HG02870 (cell line): ENCODE data around the gene TAPBPL.
"Not testable (repeated sequence)": the region's sequence is repeated elsewhere in the genome, so short reads cannot be mapped to it uniquely, and the experiment has no call there.

ENCODE experiments used
- ATAC-seq: cut with Tn5 transposase; IDR thresholded peaks from one replicate; pipeline ENCODE4 v1.9.1; 2021; ENCODE audit warnings: mild to moderate bottlenecking, moderate library complexity; ENCODE audit not compliant: unreplicated experiment

The TAPBPL gene

GRCh38 chr12:6489449-6489848 is 37.6 kb downstream of the TAPBPL start:
- ATAC-seq: no peak

- ATAC-seq: not testable (repeated sequence)
Observed at GRCh38 chr12:6490673-6491072, 38.8 kb downstream of the TAPBPL start.

- ATAC-seq: peak; percentile 52
Observed at GRCh38 chr12:6492838-6493496, 41.1 kb downstream of the TAPBPL start, which contains the start of gene MRPL51. MRPL51 (minus strand) TSS chr12:6493262; CDS start chr12:6493136, 126 bp downstream.

- ATAC-seq: peak; percentile 88
Observed at GRCh38 chr12:6493497-6494257, 41.8 kb downstream of the TAPBPL start, which contains the start of gene NCAPD2. NCAPD2 (plus strand) TSS chr12:6494102; CDS start chr12:6495099, 997 bp downstream.

GRCh38 chr12:6494258-6494743 is 42.5 kb downstream of the TAPBPL start:
- ATAC-seq: no peak

GRCh38 chr12:6494968-6495367 is 43.1 kb downstream of the TAPBPL start:
- ATAC-seq: no peak

- ATAC-seq: not testable (repeated sequence)
Observed at GRCh38 chr12:6497291-6497690, 45.4 kb downstream of the TAPBPL start.

- ATAC-seq: no peak
Observed at GRCh38 chr12:6500466-6500865, 48.6 kb downstream of the TAPBPL start.

GRCh38 chr12:6507102-6507998 is 55.5 kb downstream of the TAPBPL start:
- no peak for ATAC-seq

GRCh38 chr12:6508087-6508486 is 56.2 kb downstream of the TAPBPL start:
- ATAC-seq: no peak
